GM23338 (cell line): ENCODE results near the gene LARP1B. TPM values are rescaled to one million over a fixed set of nuclear protein-coding genes. Genes with fewer than 3 reads are reported as not detected.

Experiments
- ATAC-seq: fragments of 200-7000 bp; cut with Tn5 transposase; 3 replicates; pipeline ENCODE4 v1.9.1; 2020
- DNase-seq: peaks from one replicate; pipeline ENCODE4 v3.0.0-alpha.2; 2015; ENCODE audit warnings: low spot score
- H2AFZ ChIP-seq: fragments of 200-600 bp; sonication (generic); 2 replicates; pipeline ENCODE4 v1.8.0; 2016; ENCODE audit warnings: antibody characterized with exemption, mild to moderate bottlenecking, moderate library complexity
- H3F3A ChIP-seq: fragments of 200-600 bp; sonication (generic); replicated peaks from 2 replicates; pipeline ENCODE4 v1.8.0; 2017; ENCODE audit warnings: antibody characterized with exemption, mixed run types, low read depth
- H3K27ac ChIP-seq: fragments of 200-600 bp; sonication (generic); 2 replicates; pipeline ENCODE4 v1.6.1; 2016; ENCODE audit warnings: low read depth
- H3K27me3 ChIP-seq: fragments of 200-600 bp; sonication (generic); 2 replicates; pipeline ENCODE4 v1.8.0; 2016; ENCODE audit warnings: mild to moderate bottlenecking, mixed run types, moderate library complexity; ENCODE audit not compliant: insufficient read depth
- H3K36me3 ChIP-seq: fragments of 200-600 bp; sonication (generic); 2 replicates; pipeline ENCODE4 v1.8.0; 2016; ENCODE audit warnings: mild to moderate bottlenecking; ENCODE audit not compliant: insufficient read depth
- H3K4me1 ChIP-seq: fragments of 200-600 bp; sonication (generic); 2 replicates; pipeline ENCODE4 v1.8.0; 2016; ENCODE audit warnings: mild to moderate bottlenecking, moderate library complexity; ENCODE audit not compliant: insufficient read depth
- H3K4me2 ChIP-seq: fragments of 200-600 bp; sonication (generic); 2 replicates; pipeline ENCODE4 v1.7.1; 2017; ENCODE audit warnings: mixed run types
- H3K4me3 ChIP-seq: fragments of 200-600 bp; sonication (generic); 2 replicates; pipeline ENCODE4 v1.6.1; 2016; ENCODE audit warnings: mixed run types
- H3K79me2 ChIP-seq: fragments of 200-600 bp; sonication (generic); replicated peaks from 2 replicates; pipeline ENCODE4 v1.8.0; 2017; ENCODE audit warnings: mild to moderate bottlenecking; ENCODE audit not compliant: insufficient read depth
- H3K9me2 ChIP-seq: fragments of 200-600 bp; sonication (generic); 2 replicates; pipeline ENCODE4 v1.8.0; 2017; ENCODE audit not compliant: insufficient read depth
- H4K20me1 ChIP-seq: fragments of 200-600 bp; sonication (generic); replicated peaks from 2 replicates; pipeline ENCODE4 v1.8.0; 2017; ENCODE audit warnings: mild to moderate bottlenecking; ENCODE audit not compliant: insufficient read depth
- H3K27ac Mint-ChIP-seq: 2 replicates; pipeline ENCODE4 v1.8.0; 2020; ENCODE audit warnings: inconsistent platforms, mild to moderate bottlenecking, moderate library complexity, mixed read lengths
- H3K27me3 Mint-ChIP-seq: 3 replicates; pipeline ENCODE4 v1.8.0; 2022; ENCODE audit warnings: low read depth, mild to moderate bottlenecking, moderate library complexity, mixed read lengths, inconsistent platforms; ENCODE audit not compliant: insufficient read depth, poor library complexity
- H3K36me3 Mint-ChIP-seq: 3 replicates; pipeline ENCODE4 v1.8.0; 2021; ENCODE audit warnings: low read depth, mild to moderate bottlenecking, inconsistent platforms, moderate library complexity, mixed read lengths
- H3K4me1 Mint-ChIP-seq: 3 replicates; pipeline ENCODE4 v1.8.0; 2020; ENCODE audit warnings: mild to moderate bottlenecking, inconsistent platforms, mixed read lengths
- H3K4me3 Mint-ChIP-seq: 3 replicates; pipeline ENCODE4 v1.8.0; 2021; ENCODE audit warnings: moderate library complexity, mild to moderate bottlenecking, inconsistent platforms, mixed read lengths
- H3K9me3 Mint-ChIP-seq: 3 replicates; pipeline ENCODE4 v1.8.0; 2020; ENCODE audit warnings: moderate library complexity, mild to moderate bottlenecking, inconsistent platforms, mixed read lengths
- CREB1 ChIP-seq: fragments of 250-450 bp; sonication (Bioruptor Pico); IDR thresholded peaks from 2 replicates; pipeline ENCODE4 v1.5.0; 2020; ENCODE audit warnings: low read depth, mild to moderate bottlenecking, moderate library complexity
- EZH2 ChIP-seq: fragments of 200-600 bp; sonication (generic); IDR thresholded peaks from one replicate; pipeline ENCODE4 v1.8.0; 2017; ENCODE audit warnings: antibody characterized with exemption, mild to moderate bottlenecking, low read depth; ENCODE audit not compliant: unreplicated experiment
- EZH2phosphoT487 ChIP-seq: fragments of 200-600 bp; sonication (generic); IDR thresholded peaks from one replicate; pipeline ENCODE4 v1.8.1; 2018; ENCODE audit warnings: antibody characterized with exemption; ENCODE audit not compliant: unreplicated experiment
- JUNB ChIP-seq: IDR thresholded peaks from one replicate; pipeline ENCODE4 v1.6.1; 2016; ENCODE audit warnings: antibody characterized with exemption; ENCODE audit not compliant: unreplicated experiment
- NANOG ChIP-seq: IDR thresholded peaks from 2 replicates; pipeline ENCODE4 v1.6.1; 2016; ENCODE audit warnings: antibody characterized with exemption, borderline replicate concordance
- POLR2AphosphoS5 ChIP-seq: IDR thresholded peaks from 2 replicates; pipeline ENCODE4 v1.6.1; 2016; ENCODE audit warnings: antibody characterized with exemption, low read depth
- REST ChIP-seq: IDR thresholded peaks from one replicate; pipeline ENCODE4 v1.6.1; 2018; ENCODE audit warnings: antibody characterized with exemption; ENCODE audit not compliant: unreplicated experiment
- STAT1 ChIP-seq: IDR thresholded peaks from one replicate; pipeline ENCODE4 v1.6.1; 2016; ENCODE audit warnings: antibody characterized with exemption; ENCODE audit not compliant: unreplicated experiment
- ZNF331 ChIP-seq: fragments of 250-450 bp; sonication (Bioruptor Pico); IDR thresholded peaks from 2 replicates; pipeline ENCODE4 v1.5.0; 2020; ENCODE audit warnings: low read depth, mild to moderate bottlenecking, moderate library complexity
- ZNF462 ChIP-seq: fragments of 250-450 bp; sonication (Bioruptor Pico); IDR thresholded peaks from 2 replicates; pipeline ENCODE4 v1.5.0; 2020; ENCODE audit warnings: mild to moderate bottlenecking, moderate library complexity
- polyA plus RNA-seq: library from polyadenylated mRNA; unstranded; fragments of >200 nt; fragmentation: Nextera tagmentation; extraction: Ambion mirVana; gene quantifications from 2 replicates; pipeline ENCODE4 v1.2.1, GENCODE V29; 2016
- total RNA-seq: library from RNA; depleted of rRNA; stranded (reverse); fragments of >200 nt; shearing (Covaris generic); gene quantifications from 2 replicates; pipeline ENCODE4 v1.2.3, GENCODE V29; 2014
- TF ChIP-seq, protein P1 (sequence below): IDR thresholded peaks from 2 replicates; pipeline ENCODE4 v1.6.1; 2016; ENCODE audit warnings: antibody characterized with exemption
- TF ChIP-seq, protein P2 (sequence below), 2 experiments: fragments of 200-600 bp in 1 of 2; sonication (generic) in 1 of 2; conservative IDR thresholded peaks; 2 replicates each; pipeline versions ENCODE4 v1.5.1 to v1.6.1; 2016 to 2017; ENCODE audit warnings: antibody characterized with exemption in 2 of 2, low read depth in 2 of 2, mild to moderate bottlenecking in 2 of 2, moderate library complexity in 1 of 2

The LARP1B gene
- total and polyA plus RNA-seq, 2 experiments from 2014 or later: 42.5 to 45.4 TPM

- no peak for TF ChIP-seq REST
- TF ChIP-seq ZNF331 (CRISPR knock-in tag): no peak
- no peak for TF ChIP-seq POLR2AphosphoS5
- no peak for TF ChIP-seq JUNB
- TF ChIP-seq, protein P1, sequence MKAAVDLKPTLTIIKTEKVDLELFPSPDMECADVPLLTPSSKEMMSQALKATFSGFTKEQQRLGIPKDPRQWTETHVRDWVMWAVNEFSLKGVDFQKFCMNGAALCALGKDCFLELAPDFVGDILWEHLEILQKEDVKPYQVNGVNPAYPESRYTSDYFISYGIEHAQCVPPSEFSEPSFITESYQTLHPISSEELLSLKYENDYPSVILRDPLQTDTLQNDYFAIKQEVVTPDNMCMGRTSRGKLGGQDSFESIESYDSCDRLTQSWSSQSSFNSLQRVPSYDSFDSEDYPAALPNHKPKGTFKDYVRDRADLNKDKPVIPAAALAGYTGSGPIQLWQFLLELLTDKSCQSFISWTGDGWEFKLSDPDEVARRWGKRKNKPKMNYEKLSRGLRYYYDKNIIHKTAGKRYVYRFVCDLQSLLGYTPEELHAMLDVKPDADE: no peak
- TF ChIP-seq EZH2phosphoT487: no peak
- TF ChIP-seq ZNF462 (CRISPR knock-in tag): no peak
- TF ChIP-seq CREB1: no peak
- TF ChIP-seq STAT1: no peak
- no peak for TF ChIP-seq EZH2
- TF ChIP-seq NANOG: no peak
- TF ChIP-seq, protein P2, sequence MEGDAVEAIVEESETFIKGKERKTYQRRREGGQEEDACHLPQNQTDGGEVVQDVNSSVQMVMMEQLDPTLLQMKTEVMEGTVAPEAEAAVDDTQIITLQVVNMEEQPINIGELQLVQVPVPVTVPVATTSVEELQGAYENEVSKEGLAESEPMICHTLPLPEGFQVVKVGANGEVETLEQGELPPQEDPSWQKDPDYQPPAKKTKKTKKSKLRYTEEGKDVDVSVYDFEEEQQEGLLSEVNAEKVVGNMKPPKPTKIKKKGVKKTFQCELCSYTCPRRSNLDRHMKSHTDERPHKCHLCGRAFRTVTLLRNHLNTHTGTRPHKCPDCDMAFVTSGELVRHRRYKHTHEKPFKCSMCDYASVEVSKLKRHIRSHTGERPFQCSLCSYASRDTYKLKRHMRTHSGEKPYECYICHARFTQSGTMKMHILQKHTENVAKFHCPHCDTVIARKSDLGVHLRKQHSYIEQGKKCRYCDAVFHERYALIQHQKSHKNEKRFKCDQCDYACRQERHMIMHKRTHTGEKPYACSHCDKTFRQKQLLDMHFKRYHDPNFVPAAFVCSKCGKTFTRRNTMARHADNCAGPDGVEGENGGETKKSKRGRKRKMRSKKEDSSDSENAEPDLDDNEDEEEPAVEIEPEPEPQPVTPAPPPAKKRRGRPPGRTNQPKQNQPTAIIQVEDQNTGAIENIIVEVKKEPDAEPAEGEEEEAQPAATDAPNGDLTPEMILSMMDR (conservative IDR thresholded peaks at IDR 0.05; ENCODE audit: low read depth in 2 of 2): no peak
- H3F3A ChIP-seq: no peaks in the 10 kb centered on the region
- Mint-ChIP-seq H3K27me3 (peaks cover 5% of the 10 kb centered on the region), H3K36me3 (peaks cover 14% of the 10 kb centered on the region), H3K4me3 (no peak overlapping the region), H3K27ac (no peak overlapping the region), H3K4me1 (no peaks in the 10 kb centered on the region), H3K9me3 (peaks cover 4% of the 10 kb centered on the region; the same call in 1 of the 3 replicates)
- H4K20me1 ChIP-seq: no peaks in the 10 kb centered on the region
- DNase-seq (no peak), ATAC-seq (no peak)
- H3K36me3 ChIP-seq: no peaks in the 10 kb centered on the region
- H3K9me2 ChIP-seq: no peaks in the 10 kb centered on the region
- H3K79me2 ChIP-seq: no peaks in the 10 kb centered on the region
- H3K4me1 ChIP-seq: no peaks in the 10 kb centered on the region
- H3K27me3 ChIP-seq: no peaks in the 10 kb centered on the region
- H3K4me3 ChIP-seq: no peak overlapping the region
- no peak overlapping the region for H2AFZ ChIP-seq
- no peak overlapping the region for H3K27ac ChIP-seq
- H3K4me2 ChIP-seq: no peak overlapping the region
These were observed 31.2 kb upstream of the LARP1B start for GRCh38 chr4:128029907-128030306.
